Measurements from ENCODE around the gene PLOD1.
"Not testable (repeated sequence)": the region's sequence is repeated elsewhere in the genome, so short reads cannot be mapped to it uniquely, and the experiment has no call there.

Gene PLOD1

GRCh38 chr1:11898086-11898785 is 36.3 kb upstream of the PLOD1 start:
- TF ChIP-seq CTCF (IDR thresholded peaks at IDR 0.05; ENCODE audit: low read length): no peak
- no peak for TF ChIP-seq EZH2 (IDR thresholded peaks at IDR 0.05; ENCODE audit: borderline replicate concordance, low read length)
- H3K27me3 ChIP-seq (ENCODE audit: insufficient read depth, low read length): no peaks in the 10 kb centered on the region

GRCh38 chr1:11898831-11899467 is 35.6 kb upstream of the PLOD1 start:
- H3K27me3 ChIP-seq (ENCODE audit: insufficient read depth, low read length): no peaks in the 10 kb centered on the region
- H3K79me2 ChIP-seq (ENCODE audit: insufficient read depth, low read length): no peaks in the 10 kb centered on the region
- H3K36me3 ChIP-seq (ENCODE audit: insufficient read depth, low read length): no peaks in the 10 kb centered on the region
- H3K9me2 ChIP-seq (ENCODE audit: low read depth, low read length): no peaks in the 10 kb centered on the region
- H3F3A ChIP-seq (ENCODE audit: insufficient read depth, low read length): no peaks in the 10 kb centered on the region
- no peaks in the 10 kb centered on the region for H3K4me1 ChIP-seq (ENCODE audit: insufficient read depth, low read length, severe bottlenecking)
- TF ChIP-seq EZH2 (IDR thresholded peaks at IDR 0.05; ENCODE audit: borderline replicate concordance, low read length) (no peak), CTCF (IDR thresholded peaks at IDR 0.05; ENCODE audit: low read length) (no peak)
- H3K9ac ChIP-seq (ENCODE audit: low read length): no peak overlapping the region
- no peak overlapping the region for H3K4me3 ChIP-seq (ENCODE audit: low read depth, low read length, poor library complexity, severe bottlenecking)
- H4K20me1 ChIP-seq (ENCODE audit: insufficient read depth, low read length): no peaks in the 10 kb centered on the region
- H3K4me2 ChIP-seq (ENCODE audit: low read length): no peak overlapping the region
- no peak overlapping the region for H2AFZ ChIP-seq (ENCODE audit: low read length)
- H3K27ac ChIP-seq (ENCODE audit: low read depth, low read length, poor library complexity, severe bottlenecking): no peak overlapping the region
- H3K9me3 ChIP-seq (ENCODE audit: low read length): no peaks in the 10 kb centered on the region

More at GRCh38 chr1:11898086-11898785, 36.3 kb upstream of the PLOD1 start:
- no peaks in the 10 kb centered on the region for H3K9me2 ChIP-seq (ENCODE audit: low read depth, low read length)
- no peaks in the 10 kb centered on the region for H3K9me3 ChIP-seq (ENCODE audit: low read length)
- H2AFZ ChIP-seq (ENCODE audit: low read length): no peak overlapping the region
- H4K20me1 ChIP-seq (ENCODE audit: insufficient read depth, low read length): no peaks in the 10 kb centered on the region
- no peak overlapping the region for H3K4me2 ChIP-seq (ENCODE audit: low read length)
- H3K27ac ChIP-seq (ENCODE audit: low read depth, low read length, poor library complexity, severe bottlenecking): no peak overlapping the region
- H3K9ac ChIP-seq (ENCODE audit: low read length): no peak overlapping the region
- H3K36me3 ChIP-seq (ENCODE audit: insufficient read depth, low read length): no peaks in the 10 kb centered on the region
- H3K4me1 ChIP-seq (ENCODE audit: insufficient read depth, low read length, severe bottlenecking): no peaks in the 10 kb centered on the region
- no peak overlapping the region for H3K4me3 ChIP-seq (ENCODE audit: low read depth, low read length, poor library complexity, severe bottlenecking)
- H3F3A ChIP-seq (ENCODE audit: insufficient read depth, low read length): no peaks in the 10 kb centered on the region
- no peaks in the 10 kb centered on the region for H3K79me2 ChIP-seq (ENCODE audit: insufficient read depth, low read length)

GRCh38 chr1:11901446-11901845 is 33.1 kb upstream of the PLOD1 start:
- not testable (repeated sequence) for H3K9me2 ChIP-seq (ENCODE audit: low read depth, low read length); H3K27me3 ChIP-seq (ENCODE audit: insufficient read depth, low read length); H3K27ac ChIP-seq (ENCODE audit: low read depth, low read length, poor library complexity, severe bottlenecking); H3K4me3 ChIP-seq (ENCODE audit: low read depth, low read length, poor library complexity, severe bottlenecking); H3K36me3 ChIP-seq (ENCODE audit: insufficient read depth, low read length); H3F3A ChIP-seq (ENCODE audit: insufficient read depth, low read length); H3K9me3 ChIP-seq (ENCODE audit: low read length); H3K4me2 ChIP-seq (ENCODE audit: low read length); H3K4me1 ChIP-seq (ENCODE audit: insufficient read depth, low read length, severe bottlenecking); H3K79me2 ChIP-seq (ENCODE audit: insufficient read depth, low read length); H2AFZ ChIP-seq (ENCODE audit: low read length); H4K20me1 ChIP-seq (ENCODE audit: insufficient read depth, low read length); H3K9ac ChIP-seq (ENCODE audit: low read length)

GRCh38 chr1:11903210-11903609 is 31.3 kb upstream of the PLOD1 start:
- Histone ChIP-seq H3K9me2 (ENCODE audit: low read depth, low read length) (no peaks in the 10 kb centered on the region), H3K36me3 (ENCODE audit: insufficient read depth, low read length) (no peaks in the 10 kb centered on the region), H3K4me3 (ENCODE audit: low read depth, low read length, poor library complexity, severe bottlenecking) (no peak overlapping the region), H4K20me1 (ENCODE audit: insufficient read depth, low read length) (no peaks in the 10 kb centered on the region), H3K4me2 (ENCODE audit: low read length) (no peak overlapping the region), H3F3A (ENCODE audit: insufficient read depth, low read length) (no peaks in the 10 kb centered on the region; the same call in 1 of the 2 replicates), H3K4me1 (ENCODE audit: insufficient read depth, low read length, severe bottlenecking) (no peaks in the 10 kb centered on the region), H2AFZ (ENCODE audit: low read length) (no peak overlapping the region), H3K79me2 (ENCODE audit: insufficient read depth, low read length) (no peaks in the 10 kb centered on the region), H3K9ac (ENCODE audit: low read length) (no peak overlapping the region), H3K27ac (ENCODE audit: low read depth, low read length, poor library complexity, severe bottlenecking) (no peak overlapping the region), H3K27me3 (ENCODE audit: insufficient read depth, low read length) (no peaks in the 10 kb centered on the region), H3K9me3 (ENCODE audit: low read length) (no peaks in the 10 kb centered on the region)
- TF ChIP-seq EZH2 (IDR thresholded peaks at IDR 0.05; ENCODE audit: borderline replicate concordance, low read length): no peak
- no peak for TF ChIP-seq CTCF (IDR thresholded peaks at IDR 0.05; ENCODE audit: low read length)

- not testable (repeated sequence) for H4K20me1 ChIP-seq (ENCODE audit: insufficient read depth, low read length); H3K27me3 ChIP-seq (ENCODE audit: insufficient read depth, low read length); H2AFZ ChIP-seq (ENCODE audit: low read length); H3K79me2 ChIP-seq (ENCODE audit: insufficient read depth, low read length); H3K9me3 ChIP-seq (ENCODE audit: low read length); H3K36me3 ChIP-seq (ENCODE audit: insufficient read depth, low read length); H3K4me2 ChIP-seq (ENCODE audit: low read length); H3F3A ChIP-seq (ENCODE audit: insufficient read depth, low read length); H3K4me3 ChIP-seq (ENCODE audit: low read depth, low read length, poor library complexity, severe bottlenecking); H3K27ac ChIP-seq (ENCODE audit: low read depth, low read length, poor library complexity, severe bottlenecking); H3K9ac ChIP-seq (ENCODE audit: low read length); H3K9me2 ChIP-seq (ENCODE audit: low read depth, low read length); H3K4me1 ChIP-seq (ENCODE audit: insufficient read depth, low read length, severe bottlenecking)
Observed at GRCh38 chr1:11904156-11904555, 30.4 kb upstream of the PLOD1 start.
